Esophagus squamous epithelium (tissue), 5 donors: Measurements from ENCODE around the gene TRAT1. TPM values are rescaled to one million over a fixed set of nuclear protein-coding genes. Genes with fewer than 3 reads are reported as not detected.
A peak's percentile ranks its signal among the peaks of the same experiment; 100 is the strongest.

ENCODE experiments used
- DNase-seq: peaks from one replicate; lab custom pipeline; 2025; lab: John Stamatoyannopoulos, UW
- H3K27ac ChIP-seq, 4 donors: fragments of 200-600 bp; sonication (generic); one replicate each; pipeline ENCODE4 v1.5.1; 2016 to 2019; ENCODE audit warnings: mild to moderate bottlenecking in 1 of 4
- H3K27me3 ChIP-seq, 4 donors: fragments of 200-600 bp; sonication (generic); 1 replicate in 3 of 4; 2 replicates in 1 of 4; pipeline versions ENCODE4 v1.5.1 to v1.6.0; 2017 to 2021; ENCODE audit warnings: antibody characterized with exemption in 1 of 4
- H3K36me3 ChIP-seq, 3 donors: fragments of 200-600 bp; sonication (generic); one replicate each; pipeline ENCODE4 v1.5.1; 2016 to 2019
- H3K4me1 ChIP-seq, 3 donors: fragments of 200-600 bp; sonication (generic); one replicate each; pipeline ENCODE4 v1.5.1; 2017 to 2019
- H3K4me3 ChIP-seq, 4 donors: fragments of 200-600 bp; sonication (generic); 1 replicate in 3 of 4; 2 replicates in 1 of 4; pipeline ENCODE4 v1.5.1; 2016 to 2019; ENCODE audit warnings: mild to moderate bottlenecking in 2 of 4, moderate library complexity in 1 of 4
- H3K9me3 ChIP-seq, 3 donors: fragments of 200-600 bp; sonication (generic); one replicate each; pipeline ENCODE4 v1.5.1; 2016 to 2019
- CTCF ChIP-seq, 6 experiments: fragments of 450-650 bp in 4 of 6; fragments of 200-600 bp in 2 of 6; sonication (generic) in 2 of 6; IDR thresholded peaks; one replicate each; pipeline ENCODE4 v1.5.1; 2016 to 2019; ENCODE audit warnings: antibody characterized with exemption in 6 of 6, mild to moderate bottlenecking in 4 of 6, moderate library complexity in 4 of 6
- POLR2A ChIP-seq, 4 donors: fragments of 450-650 bp; IDR thresholded peaks; one replicate each; pipeline ENCODE4 v1.6.1; 2017; ENCODE audit warnings: antibody characterized with exemption in 4 of 4, mild to moderate bottlenecking in 4 of 4, moderate library complexity in 3 of 4
- WGBS, 2 donors: methylation state at CpG; one replicate each; pipeline ENCODE4 v1.1.5; 2018; 5-methylcytosine and 5-hydroxymethylcytosine counted together
- intact Hi-C: fragments of 100-400 bp; cut with DNase I; formaldehyde crosslinking; loops from one replicate; pipeline ENCODE4 v1.15.0; 2022
- total RNA-seq, 4 donors: library from RNA; depleted of rRNA; stranded (reverse); fragments of >200 nt; gene quantifications; one replicate each; pipeline ENCODE4 v1.1.0, GENCODE V29; 2016
- donor health status: DM: yes; HTN: yes; CAD: no.

TRAT1 gene
- total RNA-seq, 4 donors from 2014 or later = 0.53 to 2.3 (median 0.83) TPM

GRCh38 chr3:108804437-108804836, 18.1 kb upstream of the TRAT1 start:
- H3K27ac ChIP-seq = no peak overlapping the region
- H3K9me3 ChIP-seq = no peaks in the 10 kb centered on the region
- no peak overlapping the region for H3K4me3 ChIP-seq
- H3K36me3 ChIP-seq = no peaks in the 10 kb centered on the region
- intact Hi-C loops = no loop called here
- DNase-seq = no peak
- H3K27me3 ChIP-seq = no peaks in the 10 kb centered on the region
- TF ChIP-seq POLR2A (IDR thresholded peaks at IDR 0.05) = no peak
- no peak for TF ChIP-seq CTCF (IDR thresholded peaks at IDR 0.05)
- WGBS, 2 donors = 42 to 56% methylated on average over 2 of the region's 2 CpGs
- H3K4me1 ChIP-seq = no peaks in the 10 kb centered on the region

GRCh38 chr3:108804966-108805365, 17.6 kb upstream of the TRAT1 start:
- intact Hi-C loops = no loop called here
- DNase-seq = no peak
- Histone ChIP-seq H3K9me3 (no peaks in the 10 kb centered on the region), H3K27me3 (no peaks in the 10 kb centered on the region), H3K4me3 (no peak overlapping the region), H3K36me3 (no peaks in the 10 kb centered on the region), H3K27ac (no peak overlapping the region), H3K4me1 (no peaks in the 10 kb centered on the region)
- WGBS, 2 donors = 77% methylated on average over 4 of the region's 4 CpGs
- TF ChIP-seq CTCF (IDR thresholded peaks at IDR 0.05) = no peak
- TF ChIP-seq POLR2A (IDR thresholded peaks at IDR 0.05) = no peak

- no peaks in the 10 kb centered on the region for H3K36me3 ChIP-seq
- DNase-seq = no peak
- intact Hi-C loops = no loop called here
- TF ChIP-seq CTCF (IDR thresholded peaks at IDR 0.05) = no peak
- no peak for TF ChIP-seq POLR2A (IDR thresholded peaks at IDR 0.05)
- 65 to 66% methylated on average over 4 of the region's 4 CpGs for WGBS, 2 donors
- no peaks in the 10 kb centered on the region for H3K27me3 ChIP-seq
- H3K4me3 ChIP-seq = no peak overlapping the region
- no peak overlapping the region for H3K27ac ChIP-seq
- H3K9me3 ChIP-seq = no peaks in the 10 kb centered on the region
- no peaks in the 10 kb centered on the region for H3K4me1 ChIP-seq
Measured at GRCh38 chr3:108806316-108806715, 16.3 kb upstream of the TRAT1 start.

GRCh38 chr3:108818404-108818803, 4.2 kb upstream of the TRAT1 start:
- WGBS, 2 donors = 24 to 31% methylated on average over 2 of the region's 2 CpGs
- H3K4me3 ChIP-seq = no peak overlapping the region
- no peak overlapping the region for H3K27ac ChIP-seq
- no peak for DNase-seq
- no peaks in the 10 kb centered on the region for H3K4me1 ChIP-seq
- H3K9me3 ChIP-seq = no peaks in the 10 kb centered on the region
- TF ChIP-seq POLR2A (IDR thresholded peaks at IDR 0.05) = no peak
- TF ChIP-seq CTCF (IDR thresholded peaks at IDR 0.05) = peak in 3 of 6 experiments; percentile 8 to 23 (median 17)
- H3K27me3 ChIP-seq = no peaks in the 10 kb centered on the region
- intact Hi-C loops = no loop called here
- no peaks in the 10 kb centered on the region for H3K36me3 ChIP-seq

GRCh38 chr3:108820586-108820985, 2.0 kb upstream of the TRAT1 start:
- no peaks in the 10 kb centered on the region for H3K9me3 ChIP-seq
- H3K36me3 ChIP-seq = no peaks in the 10 kb centered on the region
- H3K27ac ChIP-seq = no peak overlapping the region
- no peak for TF ChIP-seq POLR2A (IDR thresholded peaks at IDR 0.05)
- no peak for TF ChIP-seq CTCF (IDR thresholded peaks at IDR 0.05)
- H3K27me3 ChIP-seq = no peaks in the 10 kb centered on the region
- no peak overlapping the region for H3K4me3 ChIP-seq
- DNase-seq = no peak
- WGBS, 2 donors = 88 to 93% methylated on average over 1 of the region's 1 CpG
- H3K4me1 ChIP-seq = no peaks in the 10 kb centered on the region
- intact Hi-C loops = no loop called here
